Stomach smooth muscle (tissue), 2 donors: ENCODE measurements around the gene APOA1.

Source experiments
- H3K27ac ChIP-seq: one replicate; pipeline ENCODE4 v1.7.0; 2013; ENCODE audit warnings: mild to moderate bottlenecking, low read length, inconsistent platforms
- H3K27me3 ChIP-seq, 2 donors: one replicate each; pipeline ENCODE4 v1.7.0; 2013; ENCODE audit warnings: low read length in 2 of 2; ENCODE audit not compliant: insufficient read depth in 2 of 2, control insufficient read depth in 1 of 2
- H3K36me3 ChIP-seq, 2 donors: one replicate each; pipeline ENCODE4 v1.7.0; 2013; ENCODE audit warnings: low read length in 2 of 2; ENCODE audit not compliant: control insufficient read depth in 2 of 2, insufficient read depth in 2 of 2
- H3K4me1 ChIP-seq: one replicate; pipeline ENCODE4 v1.7.0; 2013; ENCODE audit warnings: low read length; ENCODE audit not compliant: control insufficient read depth, insufficient read depth
- H3K4me3 ChIP-seq, 2 donors: one replicate each; pipeline ENCODE4 v1.7.0; 2013; ENCODE audit warnings: low read length in 2 of 2
- H3K9ac ChIP-seq, 2 donors: one replicate each; pipeline ENCODE4 v1.7.0; 2013; ENCODE audit warnings: low read length in 2 of 2, mild to moderate bottlenecking in 1 of 2
- H3K9me3 ChIP-seq, 2 donors: one replicate each; pipeline ENCODE4 v1.7.0; 2013; ENCODE audit warnings: low read length in 2 of 2; ENCODE audit not compliant: control insufficient read depth in 2 of 2
- donor health status: healthy.
- donor health status: Pancreatic carcinoma.

The APOA1 gene

GRCh38 chr11:116826751-116827431, 10.5 kb downstream of the APOA1 start:
- Histone ChIP-seq H3K27ac (no peak overlapping the region), H3K9me3 (no peaks in the 10 kb centered on the region), H3K4me3 (no peak overlapping the region), H3K4me1 (no peaks in the 10 kb centered on the region), H3K27me3 (no peaks in the 10 kb centered on the region), H3K36me3 (no peaks in the 10 kb centered on the region), H3K9ac (no peak overlapping the region)

- Histone ChIP-seq H3K9me3 (no peaks in the 10 kb centered on the region), H3K36me3 (no peaks in the 10 kb centered on the region), H3K27ac (no peak overlapping the region), H3K4me1 (no peaks in the 10 kb centered on the region), H3K27me3 (no peaks in the 10 kb centered on the region), H3K4me3 (no peak overlapping the region), H3K9ac (no peak overlapping the region)
Observed at GRCh38 chr11:116825854-116826750, 11.3 kb downstream of the APOA1 start.

- H3K4me3 ChIP-seq = no peak overlapping the region
- H3K27ac ChIP-seq = no peak overlapping the region
- H3K9ac ChIP-seq = no peak overlapping the region
- H3K36me3 ChIP-seq = no peaks in the 10 kb centered on the region
- no peaks in the 10 kb centered on the region for H3K27me3 ChIP-seq
- H3K4me1 ChIP-seq = no peaks in the 10 kb centered on the region
- no peaks in the 10 kb centered on the region for H3K9me3 ChIP-seq
Observed at GRCh38 chr11:116825434-116825833, 12.0 kb downstream of the APOA1 start.

- H3K27me3 ChIP-seq = no peaks in the 10 kb centered on the region
- no peaks in the 10 kb centered on the region for H3K36me3 ChIP-seq
- H3K9me3 ChIP-seq = no peaks in the 10 kb centered on the region
- no peak within 1 kb of the TSS for H3K9ac ChIP-seq
- no peak within 1 kb of the TSS for H3K27ac ChIP-seq
- H3K4me3 ChIP-seq = no peak within 1 kb of the TSS
- H3K4me1 ChIP-seq = no peaks in the 10 kb centered on the region
Observed at GRCh38 chr11:116823031-116823843, 14.2 kb downstream of the APOA1 start, which contains the start of gene APOA4. Gene APOA4 (minus strand): TSS chr11:116823304. CDS start chr11:116823191, 113 bp downstream.

GRCh38 chr11:116822575-116822974, 14.8 kb downstream of the APOA1 start:
- H3K36me3 ChIP-seq = no peaks in the 10 kb centered on the region
- H3K4me3 ChIP-seq = no peak overlapping the region
- H3K27me3 ChIP-seq = no peaks in the 10 kb centered on the region
- no peak overlapping the region for H3K27ac ChIP-seq
- no peaks in the 10 kb centered on the region for H3K9me3 ChIP-seq
- H3K9ac ChIP-seq = no peak overlapping the region
- no peaks in the 10 kb centered on the region for H3K4me1 ChIP-seq

GRCh38 chr11:116821050-116821918, 16.1 kb downstream of the APOA1 start:
- H3K27me3 ChIP-seq = no peaks in the 10 kb centered on the region

GRCh38 chr11:116819049-116819448, 18.4 kb downstream of the APOA1 start:
- Histone ChIP-seq H3K9ac (no peak overlapping the region), H3K4me3 (no peak overlapping the region), H3K36me3 (no peaks in the 10 kb centered on the region), H3K4me1 (no peaks in the 10 kb centered on the region), H3K27ac (no peak overlapping the region), H3K9me3 (no peaks in the 10 kb centered on the region), H3K27me3 (no peaks in the 10 kb centered on the region)

More at GRCh38 chr11:116821050-116821918, 16.1 kb downstream of the APOA1 start:
- no peak overlapping the region for H3K4me3 ChIP-seq
- H3K36me3 ChIP-seq = no peaks in the 10 kb centered on the region
- H3K4me1 ChIP-seq = no peaks in the 10 kb centered on the region
- no peaks in the 10 kb centered on the region for H3K9me3 ChIP-seq
- H3K27ac ChIP-seq = no peak overlapping the region
- no peak overlapping the region for H3K9ac ChIP-seq

GRCh38 chr11:116814502-116814901, 22.9 kb downstream of the APOA1 start:
- H3K4me1 ChIP-seq = no peaks in the 10 kb centered on the region
- H3K27ac ChIP-seq = no peak overlapping the region
- no peaks in the 10 kb centered on the region for H3K36me3 ChIP-seq
- H3K4me3 ChIP-seq = no peak overlapping the region
- H3K9ac ChIP-seq = no peak overlapping the region
- no peaks in the 10 kb centered on the region for H3K27me3 ChIP-seq
- H3K9me3 ChIP-seq = no peaks in the 10 kb centered on the region

GRCh38 chr11:116813781-116814471, 23.5 kb downstream of the APOA1 start:
- Histone ChIP-seq H3K4me1 (no peaks in the 10 kb centered on the region), H3K27ac (no peak overlapping the region), H3K27me3 (no peaks in the 10 kb centered on the region), H3K9ac (no peak overlapping the region), H3K4me3 (no peak overlapping the region), H3K9me3 (no peaks in the 10 kb centered on the region), H3K36me3 (no peaks in the 10 kb centered on the region)
